K562 (cell line): Measurements from ENCODE around the gene NEU3. TPM values are rescaled to one million over a fixed set of nuclear protein-coding genes. Genes with fewer than 3 reads are reported as not detected.

ENCODE experiments used
- CEBPB ChIP-seq: fragments of 450-650 bp; IDR thresholded peaks from 2 replicates; pipeline ENCODE4 v1.6.1; 2016; ENCODE audit warnings: missing genetic modification characterization, missing compliant biosample characterization
- EP300 ChIP-seq: IDR thresholded peaks from 2 replicates; pipeline ENCODE4 v1.6.1; 2012; ENCODE audit warnings: low read length, improper control_type of control experiment
- HMGN3 ChIP-seq: IDR thresholded peaks from 2 replicates; pipeline ENCODE4 v1.6.1; 2011; ENCODE audit warnings: borderline replicate concordance, low read depth, mild to moderate bottlenecking, mixed read lengths, low read length; ENCODE audit not compliant: insufficient read length; ENCODE audit errors: extremely low read depth
- JUN ChIP-seq, 2 experiments: sonication (generic) in 1 of 2; formaldehyde crosslinking in 1 of 2; IDR thresholded peaks; 2 replicates each; pipeline versions ENCODE4 v1.6.1 to v1.8.0; 2012 to 2022; ENCODE audit warnings: borderline replicate concordance in 2 of 2, mild to moderate bottlenecking in 2 of 2, improper control_type of control experiment in 1 of 2, low read depth in 1 of 2, low read length in 1 of 2, missing genetic modification reagents in 1 of 2
- KDM1A ChIP-seq, 2 experiments: fragments of 450-650 bp; IDR thresholded peaks; 2 replicates each; pipeline ENCODE4 v1.6.1; 2016; ENCODE audit warnings: mild to moderate bottlenecking in 2 of 2
- NRF1 ChIP-seq, 2 experiments: fragments of 450-650 bp; IDR thresholded peaks in 1 of 2; conservative IDR thresholded peaks in 1 of 2; 2 replicates each; pipeline ENCODE4 v1.6.1; 2014; ENCODE audit warnings: mild to moderate bottlenecking in 2 of 2
- POLR2H ChIP-seq: IDR thresholded peaks from 2 replicates; pipeline ENCODE4 v1.6.1; 2016; ENCODE audit warnings: missing genetic modification characterization, low read depth, mild to moderate bottlenecking, control low read depth, missing compliant biosample characterization, moderate library complexity
- PRDM10 ChIP-seq: fragments of 450-650 bp; IDR thresholded peaks from 2 replicates; pipeline ENCODE4 v1.6.1; 2018; ENCODE audit not compliant: partially characterized antibody
- RAD21 ChIP-seq, 2 experiments: fragments of 250-450 bp in 1 of 2; fragments of 450-650 bp in 1 of 2; sonication (Bioruptor Pico) in 1 of 2; formaldehyde crosslinking in 1 of 2; IDR thresholded peaks in 1 of 2; conservative IDR thresholded peaks in 1 of 2; 2 replicates each; pipeline versions ENCODE4 v1.4.0 to v1.8.0; 2020 to 2022; ENCODE audit warnings: mild to moderate bottlenecking in 2 of 2, moderate library complexity in 1 of 2
- TBP ChIP-seq: optimal IDR thresholded peaks from 2 replicates; pipeline ENCODE3; 2011; ENCODE audit warnings: low read depth, low read length, improper control_type of control experiment
- TCF3 ChIP-seq: sonication (generic); formaldehyde crosslinking; IDR thresholded peaks from 2 replicates; pipeline ENCODE4 v1.4.0; 2020; ENCODE audit warnings: mild to moderate bottlenecking, missing genetic modification reagents
- ZNF561 ChIP-seq: fragments of 450-650 bp; formaldehyde crosslinking; conservative IDR thresholded peaks from 2 replicates; pipeline ENCODE4 v1.4.0; 2020; ENCODE audit warnings: mild to moderate bottlenecking, moderate library complexity
- polyA plus RNA-seq, 8 experiments: library from polyadenylated mRNA; depleted of rRNA in 4 of 8; stranded (reverse) in 5 of 8; unstranded in 3 of 8; fragments of >200 nt; fragmentation: Nextera tagmentation in 2 of 8; fragmentation: Illumina TruSeq in 1 of 8; extraction: Ambion mirVana in 2 of 8; extraction: Trizol in 1 of 8; gene quantifications; 2 replicates each; pipeline versions ENCODE4 v1.2.1 to v1.2.3, GENCODE V29; 2011 to 2014; ENCODE audit warnings: inconsistent platforms in 1 of 8, missing spikeins in 1 of 8
- total RNA-seq, 7 experiments: library from RNA; depleted of rRNA in 6 of 7; stranded (reverse); fragments of >200 nt in 6 of 7; fragmentation: Illumina TruSeq in 2 of 7; extraction: Trizol in 2 of 7; gene quantifications; 2 replicates each; pipeline versions ENCODE4 v1.2.1 to v1.2.3, GENCODE V29; 2011 to 2021; ENCODE audit warnings: low replicate concordance in 1 of 7
- TF ChIP-seq, protein P1 (sequence below): fragments of 200-800 bp; sonication (Bioruptor generic); IDR thresholded peaks from 2 replicates; pipeline ENCODE4 v1.6.1; 2016; ENCODE audit warnings: missing genetic modification characterization, missing compliant biosample characterization
- TF ChIP-seq, protein P2 (sequence below): IDR thresholded peaks from 2 replicates; pipeline ENCODE4 v1.6.1; 2016; ENCODE audit warnings: missing genetic modification characterization, missing compliant biosample characterization
- TF ChIP-seq, protein P3 (sequence below): sonication (generic); formaldehyde crosslinking; IDR thresholded peaks from 2 replicates; pipeline ENCODE4 v1.8.1; 2022; ENCODE audit warnings: missing genetic modification reagents

Gene NEU3
- total and polyA plus RNA-seq, 9 of the 15 experiments (the other 6 are each of a cell fraction or from before 2014, with no cell fraction given), result 6.2 to 41.3 (median 31.1) TPM

GRCh38 chr11:75013051-75013450 lies 24.3 kb downstream of the NEU3 start (continued):
- TF ChIP-seq, protein P1, sequence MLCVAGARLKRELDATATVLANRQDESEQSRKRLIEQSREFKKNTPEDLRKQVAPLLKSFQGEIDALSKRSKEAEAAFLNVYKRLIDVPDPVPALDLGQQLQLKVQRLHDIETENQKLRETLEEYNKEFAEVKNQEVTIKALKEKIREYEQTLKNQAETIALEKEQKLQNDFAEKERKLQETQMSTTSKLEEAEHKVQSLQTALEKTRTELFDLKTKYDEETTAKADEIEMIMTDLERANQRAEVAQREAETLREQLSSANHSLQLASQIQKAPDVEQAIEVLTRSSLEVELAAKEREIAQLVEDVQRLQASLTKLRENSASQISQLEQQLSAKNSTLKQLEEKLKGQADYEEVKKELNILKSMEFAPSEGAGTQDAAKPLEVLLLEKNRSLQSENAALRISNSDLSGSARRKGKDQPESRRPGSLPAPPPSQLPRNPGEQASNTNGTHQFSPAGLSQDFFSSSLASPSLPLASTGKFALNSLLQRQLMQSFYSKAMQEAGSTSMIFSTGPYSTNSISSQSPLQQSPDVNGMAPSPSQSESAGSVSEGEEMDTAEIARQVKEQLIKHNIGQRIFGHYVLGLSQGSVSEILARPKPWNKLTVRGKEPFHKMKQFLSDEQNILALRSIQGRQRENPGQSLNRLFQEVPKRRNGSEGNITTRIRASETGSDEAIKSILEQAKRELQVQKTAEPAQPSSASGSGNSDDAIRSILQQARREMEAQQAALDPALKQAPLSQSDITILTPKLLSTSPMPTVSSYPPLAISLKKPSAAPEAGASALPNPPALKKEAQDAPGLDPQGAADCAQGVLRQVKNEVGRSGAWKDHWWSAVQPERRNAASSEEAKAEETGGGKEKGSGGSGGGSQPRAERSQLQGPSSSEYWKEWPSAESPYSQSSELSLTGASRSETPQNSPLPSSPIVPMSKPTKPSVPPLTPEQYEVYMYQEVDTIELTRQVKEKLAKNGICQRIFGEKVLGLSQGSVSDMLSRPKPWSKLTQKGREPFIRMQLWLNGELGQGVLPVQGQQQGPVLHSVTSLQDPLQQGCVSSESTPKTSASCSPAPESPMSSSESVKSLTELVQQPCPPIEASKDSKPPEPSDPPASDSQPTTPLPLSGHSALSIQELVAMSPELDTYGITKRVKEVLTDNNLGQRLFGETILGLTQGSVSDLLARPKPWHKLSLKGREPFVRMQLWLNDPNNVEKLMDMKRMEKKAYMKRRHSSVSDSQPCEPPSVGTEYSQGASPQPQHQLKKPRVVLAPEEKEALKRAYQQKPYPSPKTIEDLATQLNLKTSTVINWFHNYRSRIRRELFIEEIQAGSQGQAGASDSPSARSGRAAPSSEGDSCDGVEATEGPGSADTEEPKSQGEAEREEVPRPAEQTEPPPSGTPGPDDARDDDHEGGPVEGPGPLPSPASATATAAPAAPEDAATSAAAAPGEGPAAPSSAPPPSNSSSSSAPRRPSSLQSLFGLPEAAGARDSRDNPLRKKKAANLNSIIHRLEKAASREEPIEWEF, result peak; percentile 68; the same call in 1 of the 2 replicates
- peak; percentile 62 for TF ChIP-seq TCF3
- no peak for TF ChIP-seq CEBPB
- TF ChIP-seq PRDM10, result no peak
- TF ChIP-seq, protein P2, sequence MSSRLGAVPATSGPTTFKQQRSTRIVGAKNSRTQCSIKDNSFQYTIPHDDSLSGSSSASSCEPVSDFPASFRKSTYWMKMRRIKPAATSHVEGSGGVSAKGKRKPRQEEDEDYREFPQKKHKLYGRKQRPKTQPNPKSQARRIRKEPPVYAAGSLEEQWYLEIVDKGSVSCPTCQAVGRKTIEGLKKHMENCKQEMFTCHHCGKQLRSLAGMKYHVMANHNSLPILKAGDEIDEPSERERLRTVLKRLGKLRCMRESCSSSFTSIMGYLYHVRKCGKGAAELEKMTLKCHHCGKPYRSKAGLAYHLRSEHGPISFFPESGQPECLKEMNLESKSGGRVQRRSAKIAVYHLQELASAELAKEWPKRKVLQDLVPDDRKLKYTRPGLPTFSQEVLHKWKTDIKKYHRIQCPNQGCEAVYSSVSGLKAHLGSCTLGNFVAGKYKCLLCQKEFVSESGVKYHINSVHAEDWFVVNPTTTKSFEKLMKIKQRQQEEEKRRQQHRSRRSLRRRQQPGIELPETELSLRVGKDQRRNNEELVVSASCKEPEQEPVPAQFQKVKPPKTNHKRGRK (tag), result no peak
- no peak for TF ChIP-seq POLR2H
- TF ChIP-seq KDM1A (IDR thresholded peaks at IDR 0.05), result peak; percentile 75 to 84
- 0 out of 4 replicates have a peak, but pooled peaks of 1 of the 2 experiments have one; percentile 21 for TF ChIP-seq NRF1 (conservative IDR thresholded peaks at IDR 0.05 in 1 of 2, IDR thresholded peaks at IDR 0.05 in 1 of 2)
- peak; percentile 11; the same call in 1 of the 2 replicates for TF ChIP-seq JUN (IDR thresholded peaks at IDR 0.05; ENCODE audit: borderline replicate concordance, low read depth, low read length)
- no peak for TF ChIP-seq JUN (CRISPR knock-in tag; IDR thresholded peaks at IDR 0.05; ENCODE audit: borderline replicate concordance)
- TF ChIP-seq EP300, result peak; percentile 70; the same call in 1 of the 2 replicates
- no peak for TF ChIP-seq RAD21 (CRISPR knock-in tag; conservative IDR thresholded peaks at IDR 0.05 in 1 of 2, IDR thresholded peaks at IDR 0.05 in 1 of 2)
- TF ChIP-seq, protein P3, sequence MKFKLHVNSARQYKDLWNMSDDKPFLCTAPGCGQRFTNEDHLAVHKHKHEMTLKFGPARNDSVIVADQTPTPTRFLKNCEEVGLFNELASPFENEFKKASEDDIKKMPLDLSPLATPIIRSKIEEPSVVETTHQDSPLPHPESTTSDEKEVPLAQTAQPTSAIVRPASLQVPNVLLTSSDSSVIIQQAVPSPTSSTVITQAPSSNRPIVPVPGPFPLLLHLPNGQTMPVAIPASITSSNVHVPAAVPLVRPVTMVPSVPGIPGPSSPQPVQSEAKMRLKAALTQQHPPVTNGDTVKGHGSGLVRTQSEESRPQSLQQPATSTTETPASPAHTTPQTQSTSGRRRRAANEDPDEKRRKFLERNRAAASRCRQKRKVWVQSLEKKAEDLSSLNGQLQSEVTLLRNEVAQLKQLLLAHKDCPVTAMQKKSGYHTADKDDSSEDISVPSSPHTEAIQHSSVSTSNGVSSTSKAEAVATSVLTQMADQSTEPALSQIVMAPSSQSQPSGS (CRISPR knock-in tag), result no peak
- no peak for TF ChIP-seq ZNF561 (CRISPR knock-in tag)
- TF ChIP-seq HMGN3, result no peak
- TF ChIP-seq TBP, result no peak
